Inferior parietal cortex (tissue), 1 donor: ENCODE results near the gene ABCC12.

ENCODE experiments used
- DNase-seq: peaks from one replicate; pipeline ENCODE4 v3.0.0-alpha.2; 2016; ENCODE audit errors: extremely low spot score

ABCC12 gene

GRCh38 chr16:48132696-48133095 is 23.1 kb downstream of the ABCC12 start:
- no peak for DNase-seq

- no peak for DNase-seq
These were observed 24.4 kb downstream of the ABCC12 start for GRCh38 chr16:48131201-48131935.

GRCh38 chr16:48129926-48130325 is 25.9 kb downstream of the ABCC12 start:
- DNase-seq: no peak

DNA sequence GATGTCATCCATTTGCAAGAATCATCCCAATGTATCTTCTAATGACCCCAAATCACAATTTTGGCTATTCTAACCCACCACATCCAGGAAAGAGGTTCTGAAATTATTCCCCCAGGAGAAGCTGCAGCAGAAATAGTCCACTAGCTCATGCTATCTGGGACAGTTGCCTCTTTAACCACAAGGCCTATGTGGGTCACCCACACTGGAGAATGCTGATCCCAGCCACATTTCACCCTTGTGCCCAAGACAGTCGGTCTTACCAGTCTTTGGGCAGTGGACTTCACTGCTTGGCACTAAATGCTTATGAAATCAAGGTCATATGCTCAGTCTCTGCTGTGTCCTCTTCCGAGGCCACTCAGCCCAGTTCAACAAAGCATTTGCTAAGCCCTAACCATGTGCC is 27.0 kb downstream of the ABCC12 start:
- DNase-seq: no peak

DNA sequence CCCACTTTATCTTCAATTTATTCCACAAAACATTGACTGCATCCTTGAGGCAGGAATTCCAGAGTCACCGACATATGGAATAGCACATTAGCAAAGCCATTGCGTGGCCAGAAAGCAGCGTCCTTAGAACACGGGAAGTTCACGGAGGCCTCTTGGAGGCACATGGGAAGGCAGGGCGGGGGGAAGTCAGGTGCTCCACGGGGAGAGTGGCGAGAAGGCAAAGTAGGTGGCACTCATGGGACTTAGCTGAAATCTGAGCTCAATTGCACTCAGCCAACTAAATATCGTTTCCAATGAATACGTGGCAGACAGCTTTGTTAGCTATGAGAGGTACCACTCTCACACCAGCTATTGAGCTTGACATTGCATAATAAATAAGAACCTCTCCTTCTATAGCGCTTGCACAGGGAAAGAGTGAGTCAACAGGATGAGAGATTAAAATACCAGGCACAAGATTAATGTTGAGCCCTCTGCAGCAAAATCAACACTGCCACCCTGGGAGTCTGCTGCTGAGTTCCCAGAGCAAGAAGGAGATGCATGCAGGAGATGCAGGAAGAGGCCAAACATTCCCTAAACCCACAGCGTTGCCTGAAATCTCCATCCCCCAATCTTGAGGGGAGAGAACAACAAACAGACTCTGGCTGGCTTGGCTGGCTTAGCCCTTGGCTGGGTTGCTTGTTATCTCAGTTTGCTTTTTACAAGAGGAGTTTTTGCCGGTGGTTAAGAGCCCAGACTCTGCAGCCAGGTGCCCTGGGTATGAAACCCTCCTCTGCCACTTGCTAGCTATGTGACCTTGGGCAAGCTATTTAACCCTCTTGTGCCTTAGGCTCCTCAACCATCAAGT is 28.8 kb downstream of the ABCC12 start:
- DNase-seq: no peak

GRCh38 chr16:48125888-48126287 is 29.9 kb downstream of the ABCC12 start:
- DNase-seq: no peak

GRCh38 chr16:48124266-48124665 is 31.5 kb downstream of the ABCC12 start:
- no peak for DNase-seq

DNA sequence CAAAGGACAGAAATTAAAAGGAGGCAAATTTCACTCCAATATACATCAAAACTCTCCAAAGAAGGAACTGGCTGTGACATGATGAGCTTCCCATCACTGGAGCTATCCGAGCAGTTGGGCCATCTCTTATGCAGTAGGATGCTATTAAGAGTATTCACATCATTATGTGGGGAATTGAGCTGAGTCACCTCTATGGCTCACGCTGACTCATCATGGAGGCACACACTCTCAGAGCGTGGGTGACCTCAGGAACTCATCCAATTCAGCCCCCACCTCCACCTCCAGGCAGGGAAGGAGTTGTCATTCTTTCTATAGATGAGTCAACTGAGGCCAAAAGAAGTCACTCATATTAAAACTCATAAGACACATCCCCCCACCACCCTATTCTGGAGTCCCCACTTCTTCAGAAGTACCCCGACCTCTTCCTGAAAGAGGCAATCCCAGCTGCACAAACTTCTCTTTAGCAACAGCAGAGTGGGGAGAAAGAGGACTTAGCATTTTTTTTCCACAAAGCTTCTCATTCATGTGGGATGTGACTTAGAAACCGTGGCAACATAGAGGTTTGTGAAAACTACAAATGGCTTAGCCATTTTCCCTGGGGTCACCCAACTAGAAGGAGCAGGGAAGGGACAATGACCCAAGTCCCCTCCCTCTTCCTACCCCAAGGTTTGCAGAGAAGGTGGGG is 32.5 kb downstream of the ABCC12 start:
- peak; percentile 57 for DNase-seq

DNA sequence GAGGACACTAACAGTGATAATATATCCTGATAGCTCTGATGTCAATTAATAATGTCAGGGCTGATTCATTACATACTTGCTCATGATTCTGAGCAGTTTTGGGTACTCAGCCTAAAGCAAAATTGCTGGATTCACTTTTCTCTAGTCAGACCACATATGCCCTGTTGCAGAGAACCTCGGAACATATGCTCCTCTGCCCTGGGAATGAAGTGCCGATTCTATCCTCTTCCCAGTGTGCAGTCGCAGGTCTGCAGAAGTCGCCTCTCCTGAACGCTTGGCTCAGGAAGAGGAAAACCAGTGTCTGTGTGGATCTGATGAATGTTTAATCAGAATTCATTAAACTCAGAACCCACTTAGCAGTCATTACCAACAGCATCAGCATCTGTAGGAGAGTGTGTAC is 34.5 kb downstream of the ABCC12 start:
- DNase-seq: no peak

- no peak for DNase-seq
These were observed 37.0 kb downstream of the ABCC12 start for GRCh38 chr16:48118841-48119240.

DNA sequence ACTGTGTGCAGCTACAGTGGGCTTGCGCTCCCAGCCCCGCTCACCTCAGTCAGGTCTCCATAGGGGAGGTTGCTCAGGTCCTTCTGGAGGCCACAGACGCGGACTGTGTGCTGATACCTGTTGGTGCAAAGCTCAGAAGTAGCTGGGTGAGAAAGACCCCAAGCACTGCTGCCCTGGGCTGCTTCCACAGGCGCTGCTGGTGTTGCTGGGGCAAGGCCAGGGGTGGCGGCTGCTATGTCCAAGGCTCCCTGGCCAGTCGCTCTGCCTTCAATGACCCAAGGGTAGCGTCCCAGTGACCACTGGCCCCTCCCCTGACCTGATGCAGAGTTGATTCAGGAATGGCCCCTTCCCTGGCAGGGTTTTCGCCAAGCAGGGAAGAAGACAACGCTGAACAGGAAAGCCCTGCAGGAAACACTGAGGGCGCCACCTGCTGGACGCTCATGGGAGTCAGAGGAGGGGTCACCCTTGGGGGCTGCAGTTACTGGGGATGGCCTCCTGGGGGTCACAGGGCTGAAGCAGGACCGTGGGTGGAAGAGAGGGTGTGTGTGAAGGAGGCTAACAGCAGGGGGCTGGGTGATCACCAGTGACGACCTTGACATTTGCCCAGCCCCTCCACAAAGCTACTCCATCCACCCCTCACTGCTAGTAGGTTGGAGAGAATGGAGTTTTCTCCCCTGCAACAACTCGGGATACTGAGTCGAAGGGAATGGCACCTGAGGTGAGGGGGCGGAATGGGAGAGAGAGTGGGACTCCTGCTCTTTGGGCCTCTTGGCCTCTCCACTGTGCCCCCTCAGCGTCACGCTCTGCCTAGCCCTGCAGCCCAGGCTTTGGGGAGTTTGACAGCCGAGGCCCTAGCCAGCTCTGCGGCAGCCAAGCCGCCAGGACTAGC is 38.3 kb downstream of the ABCC12 start:
- peak; percentile 32 for DNase-seq

DNA sequence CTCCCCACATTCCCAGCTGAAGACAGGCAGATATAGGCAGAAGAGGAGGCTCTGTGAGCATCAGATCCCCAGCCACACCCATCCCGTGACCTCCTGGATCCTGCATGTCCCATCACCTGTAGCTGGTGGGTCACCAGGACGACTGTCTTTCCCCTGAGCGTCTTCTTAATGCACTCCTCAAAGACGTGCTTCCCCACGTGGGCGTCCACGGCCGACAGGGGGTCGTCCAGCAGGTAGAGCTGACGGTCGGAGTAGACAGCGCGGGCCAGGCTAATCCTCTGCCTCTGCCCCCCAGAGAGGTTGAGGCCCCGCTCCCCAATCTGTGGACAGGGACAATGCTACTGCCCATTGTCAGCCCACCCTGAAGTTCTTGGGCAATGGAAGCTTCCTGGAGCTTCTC is 40.5 kb downstream of the ABCC12 start:
- DNase-seq: no peak

GRCh38 chr16:48114410-48114809 is 41.4 kb downstream of the ABCC12 start:
- DNase-seq: no peak

DNA sequence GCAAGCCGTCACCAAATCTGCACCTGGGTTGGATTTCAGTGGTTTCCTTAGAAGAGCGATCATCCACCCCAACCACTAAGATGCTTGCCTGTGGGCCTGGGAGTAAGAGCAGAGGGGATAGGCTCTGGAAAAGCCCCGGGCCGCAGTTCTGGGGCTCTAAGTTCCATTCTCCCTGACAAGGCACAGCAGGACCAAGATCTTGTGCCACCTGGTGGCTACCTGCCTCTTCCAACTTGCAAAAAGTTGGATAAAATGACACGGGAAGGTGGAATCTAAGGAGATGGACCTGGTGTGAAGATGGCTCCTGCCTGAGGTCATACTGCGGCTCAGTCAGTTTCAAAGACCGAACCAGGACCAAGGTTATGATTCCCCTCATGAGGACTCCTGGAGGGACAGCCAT is 42.3 kb downstream of the ABCC12 start:
- DNase-seq: no peak

DNA sequence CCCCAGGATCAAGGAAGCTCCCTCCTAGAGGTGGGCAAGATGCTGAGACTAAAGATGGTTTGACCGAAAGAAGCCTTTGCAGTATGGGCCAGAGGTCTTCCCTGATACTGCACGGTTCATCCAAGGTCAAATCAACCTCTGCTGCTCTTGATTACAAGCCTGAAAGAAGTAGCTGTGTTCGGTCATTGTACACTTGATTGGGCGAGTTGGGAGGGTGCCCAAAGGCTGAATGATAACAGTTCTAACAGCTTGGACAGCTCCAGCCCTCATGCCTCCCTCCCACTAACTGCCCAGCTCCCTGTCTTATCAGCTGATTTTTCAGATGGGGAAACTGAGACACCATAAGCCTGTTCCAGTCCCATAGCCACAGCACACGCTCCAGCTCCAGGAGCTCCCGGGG is 42.8 kb downstream of the ABCC12 start:
- DNase-seq: no peak

GRCh38 chr16:48112600-48112999 is 43.2 kb downstream of the ABCC12 start:
- no peak for DNase-seq

GRCh38 chr16:48110982-48111381 is 44.8 kb downstream of the ABCC12 start:
- no peak for DNase-seq

- DNase-seq: no peak
These were observed 45.8 kb downstream of the ABCC12 start for GRCh38 chr16:48110000-48110399.

DNA sequence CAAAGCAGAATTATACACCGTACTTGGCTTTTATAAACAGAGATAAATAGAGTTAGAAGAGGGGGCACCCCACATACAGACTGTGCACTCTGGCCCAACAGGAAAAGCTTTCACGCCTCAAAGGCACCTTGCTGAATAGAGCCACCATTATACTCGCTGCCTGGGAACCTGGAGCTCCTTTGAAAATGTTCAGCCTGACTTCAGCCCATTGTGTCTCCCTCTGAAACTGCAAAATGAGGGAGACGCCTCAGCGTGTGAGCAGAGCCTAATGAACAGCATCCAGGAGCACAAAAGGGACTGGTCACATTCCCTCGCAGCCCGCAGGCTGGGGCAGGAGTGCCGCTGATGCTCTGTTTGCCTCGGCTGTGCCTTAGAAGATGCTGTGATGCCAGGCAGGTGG is 46.3 kb downstream of the ABCC12 start:
- DNase-seq: no peak

- no peak for DNase-seq
These were observed 49.3 kb downstream of the ABCC12 start for GRCh38 chr16:48106446-48106845.
